Ectodermal cell (in vitro differentiated cells): ENCODE results near the gene PRKCH.
"Not testable (repeated sequence)": the region's sequence is repeated elsewhere in the genome, so short reads cannot be mapped to it uniquely, and the experiment has no call there.

Experiments
- H3K27ac ChIP-seq: 2 replicates; pipeline ENCODE4 v1.7.0; 2013; ENCODE audit warnings: mild to moderate bottlenecking, low read depth, low read length; ENCODE audit not compliant: insufficient read depth, poor library complexity, severe bottlenecking
- H3K27me3 ChIP-seq: 2 replicates; pipeline ENCODE4 v1.7.0; 2013; ENCODE audit warnings: mild to moderate bottlenecking, low read length; ENCODE audit not compliant: insufficient read depth, control insufficient read depth, poor library complexity, severe bottlenecking
- H3K36me3 ChIP-seq: one replicate; pipeline ENCODE4 v1.7.0; 2013; ENCODE audit warnings: low read length; ENCODE audit not compliant: control insufficient read depth, insufficient read depth
- H3K4me1 ChIP-seq: one replicate; pipeline ENCODE4 v1.7.0; 2013; ENCODE audit warnings: low read length; ENCODE audit not compliant: control insufficient read depth, insufficient read depth
- H3K4me3 ChIP-seq: 2 replicates; pipeline ENCODE4 v1.7.0; 2013; ENCODE audit warnings: low read depth, low read length, control low read depth; ENCODE audit not compliant: insufficient read depth
- H3K9me3 ChIP-seq: 2 replicates; pipeline ENCODE4 v1.7.0; 2013; ENCODE audit warnings: mild to moderate bottlenecking, low read length, moderate library complexity; ENCODE audit not compliant: control insufficient read depth
- WGBS, 2 experiments: methylation state at CpG; one replicate each; pipeline ENCODE4 v1.1.7; 2013; ENCODE audit warnings: missing lambda C conversion rate in 2 of 2; 5-methylcytosine and 5-hydroxymethylcytosine counted together

The PRKCH gene

DNA sequence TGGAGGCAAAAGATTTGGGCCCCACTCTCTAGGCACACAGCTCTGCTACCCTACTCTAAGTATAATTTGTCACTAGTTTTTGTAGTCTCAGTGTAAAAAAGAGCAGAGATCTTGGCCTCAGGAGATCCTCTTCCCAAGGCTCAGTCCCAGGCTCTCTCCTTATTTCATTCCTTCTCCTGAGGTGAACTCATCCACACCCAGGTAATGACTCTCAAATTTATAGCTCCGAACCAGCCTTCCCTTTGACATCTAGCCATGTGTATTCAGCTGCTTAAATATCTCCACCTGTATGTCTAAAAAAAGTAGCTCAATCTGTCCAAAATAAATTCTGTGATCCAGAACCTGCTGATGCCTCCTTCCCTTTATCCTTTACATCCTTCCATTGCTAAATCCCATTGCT is 200.4 kb downstream of the PRKCH start:
- no peaks in the 10 kb centered on the region for H3K36me3 ChIP-seq
- H3K9me3 ChIP-seq, result no peaks in the 10 kb centered on the region
- no peak overlapping the region for H3K4me3 ChIP-seq
- no peaks in the 10 kb centered on the region for H3K4me1 ChIP-seq
- no peaks in the 10 kb centered on the region for H3K27me3 ChIP-seq
- WGBS, 2 experiments, result 87 to 94% methylated on average over 1 of the region's 1 CpG
- no peak overlapping the region for H3K27ac ChIP-seq

DNA sequence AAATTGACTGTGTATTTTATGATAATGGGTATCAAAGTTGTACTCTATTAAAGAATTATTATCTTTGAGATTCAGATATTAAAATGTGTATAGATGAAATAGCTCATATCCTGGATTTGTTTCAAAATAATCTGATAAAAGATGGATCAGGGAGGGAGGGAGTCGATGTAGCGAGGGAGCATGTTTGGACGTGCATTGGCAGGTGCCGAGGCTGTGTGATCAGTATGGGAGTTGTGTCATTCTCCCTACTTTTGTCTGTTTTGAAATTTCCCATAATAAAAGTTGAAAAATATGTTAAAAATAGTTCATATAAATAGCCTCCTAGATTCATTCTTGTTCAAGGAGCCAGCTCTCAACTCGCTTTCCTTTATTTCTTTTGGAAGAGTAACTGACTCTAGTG is 202.4 kb downstream of the PRKCH start:
- no peaks in the 10 kb centered on the region for H3K4me1 ChIP-seq
- no peaks in the 10 kb centered on the region for H3K9me3 ChIP-seq
- H3K36me3 ChIP-seq, result no peaks in the 10 kb centered on the region
- H3K27ac ChIP-seq, result no peak overlapping the region
- WGBS, 2 experiments, result 71 to 77% methylated on average over 5 of the region's 5 CpGs
- no peak overlapping the region for H3K4me3 ChIP-seq
- H3K27me3 ChIP-seq, result no peaks in the 10 kb centered on the region

DNA sequence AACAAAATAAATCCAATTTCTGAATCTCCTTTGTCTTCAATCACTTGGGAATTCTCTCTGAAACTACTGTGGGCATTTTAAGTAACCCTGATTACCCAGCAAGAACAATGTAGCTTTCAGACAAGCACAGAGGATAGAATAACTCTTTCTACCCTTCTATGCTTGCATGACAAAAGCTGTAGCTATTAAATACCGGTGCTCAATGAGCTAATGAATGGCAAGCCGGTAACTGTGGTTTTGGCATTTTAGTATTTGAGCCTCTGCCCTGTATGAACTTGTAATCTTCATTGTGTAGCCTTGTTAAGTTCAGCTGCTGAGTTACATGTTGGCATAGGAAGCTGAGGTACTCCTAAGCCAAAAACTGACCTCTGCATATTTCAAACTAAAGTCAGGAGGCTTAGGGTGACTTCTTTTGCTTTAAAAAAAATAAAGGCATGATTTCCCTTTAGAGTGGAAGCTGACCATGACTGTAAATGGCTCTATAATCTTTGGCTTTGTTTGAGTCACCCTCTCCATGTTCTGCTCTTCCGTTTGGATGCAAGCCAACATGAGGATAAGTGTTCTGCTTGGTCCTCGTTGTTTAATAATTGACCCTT is 202.9 kb downstream of the PRKCH start:
- Histone ChIP-seq H3K27me3 (no peaks in the 10 kb centered on the region), H3K36me3 (no peaks in the 10 kb centered on the region), H3K27ac (no peak overlapping the region), H3K4me3 (no peak overlapping the region), H3K4me1 (no peaks in the 10 kb centered on the region), H3K9me3 (no peaks in the 10 kb centered on the region)
- 24 to 50% methylated on average over 3 to 4 of the region's 4 CpGs for WGBS, 2 experiments

DNA sequence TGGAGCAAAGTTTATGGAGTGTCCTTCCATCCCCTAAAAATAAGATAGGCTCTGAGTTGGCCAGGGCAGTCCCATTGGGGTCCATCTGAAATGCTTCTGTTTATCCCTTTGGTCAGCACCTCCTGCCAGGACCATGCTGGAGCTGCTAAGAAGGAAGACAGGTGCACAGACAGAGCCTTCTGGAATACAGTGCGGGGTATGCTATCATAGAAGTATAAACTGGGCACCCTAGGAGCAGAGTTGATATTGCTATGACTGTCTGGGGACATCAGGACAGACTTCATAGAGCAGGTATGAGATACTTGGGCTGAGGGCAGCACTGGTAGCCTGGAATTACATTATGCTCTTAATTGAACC is 203.5 kb downstream of the PRKCH start:
- no peaks in the 10 kb centered on the region for H3K4me1 ChIP-seq
- H3K27me3 ChIP-seq, result no peaks in the 10 kb centered on the region
- no peak overlapping the region for H3K27ac ChIP-seq
- WGBS, 2 experiments, result 97% methylated on average over 1 of the region's 1 CpG
- no peaks in the 10 kb centered on the region for H3K36me3 ChIP-seq
- H3K4me3 ChIP-seq, result no peak overlapping the region
- no peaks in the 10 kb centered on the region for H3K9me3 ChIP-seq

DNA sequence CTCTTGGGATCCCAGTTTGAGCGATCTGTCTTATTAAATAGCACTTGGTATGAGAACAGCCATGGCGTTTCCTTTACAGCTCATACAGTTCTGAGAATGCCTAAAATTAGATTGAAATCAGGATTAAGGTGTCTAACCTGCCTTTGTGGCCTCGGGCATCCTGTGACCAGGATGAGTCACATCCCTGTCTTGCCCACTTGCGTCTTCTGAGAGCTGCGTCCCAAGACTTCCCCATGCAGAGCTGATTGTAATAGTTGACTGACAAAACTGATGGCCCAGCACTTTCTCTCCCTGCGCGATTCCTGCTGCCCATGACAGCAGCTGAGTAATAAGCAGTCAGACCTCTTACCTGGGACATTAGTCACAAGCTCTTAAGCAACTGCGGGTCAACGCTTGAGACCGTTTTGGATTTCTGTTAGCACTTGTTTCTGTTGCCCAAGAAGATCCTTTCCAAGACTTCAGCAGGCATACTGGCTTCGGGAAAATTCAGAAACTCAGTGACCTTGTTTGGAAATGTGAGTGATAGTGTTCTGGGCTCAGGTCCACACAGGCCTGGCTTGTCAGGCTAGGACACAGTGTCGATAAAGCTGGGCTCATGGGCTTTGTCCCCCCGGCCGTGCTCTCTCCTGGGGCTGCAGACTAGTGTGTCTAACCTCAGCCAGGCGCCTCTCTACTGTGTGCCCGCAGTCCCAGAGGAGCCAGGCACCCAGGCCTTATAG is 204.1 kb downstream of the PRKCH start:
- H3K4me1 ChIP-seq, result no peaks in the 10 kb centered on the region

DNA sequence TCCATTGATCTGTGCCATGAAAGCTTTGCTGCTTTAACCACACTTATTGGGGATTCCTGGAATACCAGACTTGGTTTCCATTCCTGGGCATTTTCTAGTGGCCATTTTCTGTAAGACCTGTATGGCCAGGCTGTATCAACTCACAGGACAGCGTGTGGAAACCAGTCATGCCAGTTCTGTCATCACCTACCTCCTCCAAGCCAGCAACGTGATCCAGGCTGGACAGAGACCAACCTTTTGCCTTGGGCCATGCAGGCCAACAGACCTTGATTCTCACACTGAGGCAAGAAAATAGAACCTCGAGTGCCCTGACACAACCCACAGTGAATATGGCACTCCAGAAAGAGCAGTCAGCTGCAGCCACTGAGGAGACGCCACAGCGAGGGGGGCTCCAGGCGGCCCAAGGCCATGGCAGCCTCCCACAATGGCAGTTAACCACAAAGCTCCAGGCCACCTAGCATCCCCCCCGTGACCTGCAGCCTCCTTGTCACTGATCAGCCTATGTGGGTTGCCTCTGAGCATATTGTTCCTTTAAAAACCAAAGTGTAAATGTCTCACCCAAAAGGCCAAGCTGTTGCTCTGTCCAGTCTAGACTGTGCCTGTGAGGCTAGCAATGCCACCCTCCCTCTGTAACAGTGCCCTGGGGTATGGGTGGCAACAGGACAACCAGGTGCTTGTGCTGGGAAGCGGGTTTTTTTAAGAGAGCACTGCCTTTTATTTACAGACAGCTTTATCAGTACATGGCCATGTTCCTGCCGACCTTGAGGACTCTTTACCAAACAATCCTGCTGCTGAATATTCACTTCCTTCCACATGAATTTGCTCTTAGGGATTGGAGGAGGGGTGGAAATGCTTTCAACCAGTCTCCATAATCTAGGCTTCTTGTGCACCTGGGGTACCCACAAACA is 205.3 kb downstream of the PRKCH start:
- Histone ChIP-seq H3K4me1 (no peaks in the 10 kb centered on the region), H3K27ac (no peak overlapping the region), H3K27me3 (no peaks in the 10 kb centered on the region), H3K4me3 (no peak overlapping the region), H3K36me3 (no peaks in the 10 kb centered on the region), H3K9me3 (no peaks in the 10 kb centered on the region)
- 90 to 92% methylated on average over 9 of the region's 9 CpGs for whole genome bisulfite sequencing, 2 experiments

More for the DNA sequence above, 204.1 kb downstream of the PRKCH start:
- no peaks in the 10 kb centered on the region for H3K9me3 ChIP-seq
- no peaks in the 10 kb centered on the region for H3K27me3 ChIP-seq
- H3K4me3 ChIP-seq, result no peak overlapping the region
- H3K27ac ChIP-seq, result no peak overlapping the region
- no peaks in the 10 kb centered on the region for H3K36me3 ChIP-seq
- WGBS, 2 experiments, result 88 to 90% methylated on average over 16 of the region's 16 CpGs

DNA sequence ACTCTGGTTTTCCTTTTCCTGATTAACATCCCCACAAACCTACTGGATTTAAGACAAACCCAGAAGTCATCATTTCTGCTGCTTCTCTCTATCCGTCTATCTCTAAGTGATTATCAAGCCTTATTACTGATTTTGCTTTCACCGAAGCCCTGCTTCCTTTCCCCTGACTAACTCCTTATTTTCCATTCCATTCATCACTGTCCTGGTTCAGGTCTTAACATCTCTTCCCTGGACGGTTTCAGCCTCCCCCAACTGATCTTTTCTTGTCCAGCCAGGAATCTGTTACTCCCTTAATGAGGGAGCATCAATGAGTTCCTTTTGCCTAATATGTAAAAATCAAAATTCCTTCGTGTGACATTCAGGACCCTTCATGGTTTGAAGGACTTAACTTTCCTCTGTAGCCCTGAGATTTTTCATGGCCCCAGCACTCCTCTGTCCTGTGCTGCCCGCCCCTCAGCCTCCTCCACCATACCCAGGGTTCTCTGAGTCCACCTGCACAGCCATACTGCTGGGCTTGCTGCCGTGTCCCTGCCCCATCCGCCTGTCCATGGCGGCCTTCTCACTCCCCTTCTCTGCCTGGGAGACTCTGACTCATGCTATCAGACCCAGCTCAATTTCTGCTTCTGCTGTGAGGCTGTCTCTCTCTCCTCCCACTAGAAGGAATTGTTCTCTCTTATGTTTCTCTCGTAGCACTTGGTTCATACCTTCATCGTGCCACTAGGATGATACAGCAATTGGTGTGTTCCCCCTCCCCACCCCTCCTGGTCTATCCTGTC is 206.1 kb downstream of the PRKCH start:
- Histone ChIP-seq H3K9me3 (no peaks in the 10 kb centered on the region), H3K36me3 (no peaks in the 10 kb centered on the region), H3K27ac (no peak overlapping the region), H3K4me3 (no peak overlapping the region), H3K4me1 (no peaks in the 10 kb centered on the region), H3K27me3 (no peaks in the 10 kb centered on the region)
- 79 to 83% methylated on average over 10 of the region's 10 CpGs for WGBS, 2 experiments

DNA sequence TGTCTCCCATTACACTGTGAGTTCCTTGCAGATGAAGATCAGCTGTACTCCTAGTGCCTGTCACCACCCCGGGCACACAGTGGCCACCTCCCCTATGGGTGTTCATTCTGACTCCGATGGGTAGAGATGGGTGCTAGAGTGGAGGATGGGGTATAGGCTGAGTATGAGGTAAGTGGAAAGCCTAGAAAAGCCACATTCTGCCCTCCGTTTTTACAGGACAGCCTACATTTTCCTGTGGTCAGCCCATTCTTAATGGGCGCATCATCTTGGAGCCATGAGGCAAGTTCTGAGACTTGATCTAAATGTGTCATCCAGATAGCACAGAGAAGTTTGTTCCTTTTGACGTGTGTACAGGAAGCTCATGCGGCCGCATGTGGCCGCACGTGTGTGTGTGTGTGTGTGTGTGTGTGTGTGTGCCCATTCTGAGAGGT is 207.2 kb downstream of the PRKCH start:
- H3K36me3 ChIP-seq, result no peaks in the 10 kb centered on the region
- no peaks in the 10 kb centered on the region for H3K9me3 ChIP-seq
- no peak overlapping the region for H3K4me3 ChIP-seq
- no peak overlapping the region for H3K27ac ChIP-seq
- H3K4me1 ChIP-seq, result no peaks in the 10 kb centered on the region
- H3K27me3 ChIP-seq, result no peaks in the 10 kb centered on the region
- WGBS, 2 experiments, result 71 to 72% methylated on average over 9 of the region's 9 CpGs

DNA sequence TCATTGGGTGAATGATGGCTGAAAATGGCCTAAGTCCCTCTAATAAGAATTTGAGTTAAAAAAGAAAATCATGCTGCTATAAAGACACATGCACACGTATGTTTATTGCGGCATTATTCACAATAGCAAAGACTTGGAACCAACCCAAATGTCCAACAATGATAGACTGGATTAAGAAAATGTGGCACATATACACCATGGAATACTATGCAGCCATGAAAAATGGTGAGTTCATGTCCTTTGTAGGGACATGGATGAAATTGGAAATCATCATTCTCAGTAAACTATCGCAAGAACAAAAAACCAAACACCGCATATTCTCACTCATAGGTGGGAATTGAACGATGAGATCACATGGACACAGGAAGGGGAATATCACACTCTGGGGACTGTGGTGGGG is 208.0 kb downstream of the PRKCH start:
- not testable (repeated sequence) for H3K9me3 ChIP-seq, H3K27ac ChIP-seq, H3K4me1 ChIP-seq, H3K27me3 ChIP-seq, H3K36me3 ChIP-seq, H3K4me3 ChIP-seq
- 100% methylated on average over 2 of the region's 5 CpGs; no CpG with 5 or more reads in 1 of the 2 experiments for WGBS, 2 experiments
